Astrocyte of the cerebellum (primary cell): ENCODE data around the gene LEUTX.

Experiments used
- DNase-seq: peaks from one replicate; pipeline ENCODE4 v3.0.0-alpha.2; 2011; ENCODE audit warnings: low read depth
- H3K4me3 ChIP-seq: 2 replicates; pipeline ENCODE4 v1.5.1; 2011; ENCODE audit warnings: mild to moderate bottlenecking, low read depth, low read length, moderate library complexity
- CTCF ChIP-seq: IDR thresholded peaks from 2 replicates; pipeline ENCODE4 v1.5.1; 2012; ENCODE audit warnings: low read length, low read depth, moderate library complexity, mild to moderate bottlenecking; ENCODE audit errors: missing control alignments
- in situ Hi-C: cut with HindIII; loops from 2 replicates; pipeline ENCODE4 v1.10.0; 2017; ENCODE audit warnings: low sequenced_read_pairs

The LEUTX gene

GRCh38 chr19:39737351-39737750, 41.3 kb upstream of the LEUTX start:
- H3K4me3 ChIP-seq: no peak overlapping the region
- in situ Hi-C loops: no loop called here
- TF ChIP-seq CTCF: no peak
- no peak for DNase-seq

GRCh38 chr19:39737891-39738290, 40.8 kb upstream of the LEUTX start, which contains the start of gene CLC:
TSS of gene CLC (minus strand) at chr19:39738029. CDS start at chr19:39737952, 77 bp downstream.
- TF ChIP-seq CTCF: no peak
- H3K4me3 ChIP-seq: no peak within 1 kb of the TSS
- DNase-seq: no peak
- in situ Hi-C loops: no loop called here

GRCh38 chr19:39738814-39739213, 39.8 kb upstream of the LEUTX start:
- in situ Hi-C loops: no loop called here
- no peak overlapping the region for H3K4me3 ChIP-seq
- DNase-seq: no peak
- TF ChIP-seq CTCF: no peak

- TF ChIP-seq CTCF: no peak
- no peak for DNase-seq
- H3K4me3 ChIP-seq: no peak overlapping the region
- in situ Hi-C loops: no loop called here
These were observed 38.3 kb upstream of the LEUTX start for GRCh38 chr19:39740395-39740794.

GRCh38 chr19:39745643-39746042, 33.0 kb upstream of the LEUTX start:
- no peak overlapping the region for H3K4me3 ChIP-seq
- in situ Hi-C loops: no loop called here
- DNase-seq: no peak
- TF ChIP-seq CTCF: no peak

- no peak overlapping the region for H3K4me3 ChIP-seq
- no peak for DNase-seq
- TF ChIP-seq CTCF: no peak
- in situ Hi-C loops: no loop called here
These were observed 31.7 kb upstream of the LEUTX start for GRCh38 chr19:39746836-39747529.
